ENCODE results near the gene L1TD1.
"Not testable (repeated sequence)": the region's sequence is repeated elsewhere in the genome, so short reads cannot be mapped to it uniquely, and the experiment has no call there.

The L1TD1 gene

GRCh38 chr1:62213075-62213914 is 18.6 kb downstream of the L1TD1 start:
- DNase-seq (ENCODE audit: low read depth, low spot score) = no peak
- no peak overlapping the region for H3K4me3 ChIP-seq (ENCODE audit: low read depth, low read length)
- in situ Hi-C loops (cut with HindIII; ENCODE audit: low sequenced_read_pairs) = no loop called here
- TF ChIP-seq CTCF (IDR thresholded peaks at IDR 0.05; ENCODE audit: low read depth, low read length) = no peak

DNA sequence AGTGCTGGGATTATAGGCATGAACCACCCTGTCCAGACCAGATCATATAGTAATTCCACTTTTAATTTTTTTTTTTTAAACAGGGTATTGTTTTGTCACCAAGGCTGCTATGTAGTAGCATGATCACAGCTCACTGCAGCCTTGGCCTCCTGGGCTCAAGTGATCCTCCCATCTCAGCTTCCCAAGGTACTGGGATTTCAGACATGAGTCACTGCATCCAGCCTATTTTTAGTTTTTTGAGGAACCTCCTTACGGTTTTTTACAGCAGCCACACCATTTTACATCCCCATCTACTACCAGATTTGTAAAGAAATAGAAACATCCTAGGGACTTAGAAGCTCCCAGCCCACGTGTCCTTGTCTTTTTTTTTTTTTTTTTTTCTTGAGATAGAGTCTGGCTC is 24.0 kb downstream of the L1TD1 start:
- DNase-seq (ENCODE audit: low read depth, low spot score) = no peak
- no peak overlapping the region for H3K4me3 ChIP-seq (ENCODE audit: low read depth, low read length)
- in situ Hi-C loops (cut with HindIII; ENCODE audit: low sequenced_read_pairs) = no loop called here
- no peak for TF ChIP-seq CTCF (IDR thresholded peaks at IDR 0.05; ENCODE audit: low read depth, low read length)

- in situ Hi-C loops (cut with HindIII; ENCODE audit: low sequenced_read_pairs); DNase-seq (ENCODE audit: low read depth, low spot score); H3K4me3 ChIP-seq (ENCODE audit: low read depth, low read length): not testable (repeated sequence)
These were observed 25.8 kb downstream of the L1TD1 start for GRCh38 chr1:62220456-62220855.

- no peak for DNase-seq (ENCODE audit: low read depth, low spot score)
- in situ Hi-C loops (cut with HindIII; ENCODE audit: low sequenced_read_pairs) = no loop called here
These were observed 26.5 kb downstream of the L1TD1 start for GRCh38 chr1:62221171-62221570.

GRCh38 chr1:62222321-62222720 is 27.7 kb downstream of the L1TD1 start:
- TF ChIP-seq CTCF (IDR thresholded peaks at IDR 0.05; ENCODE audit: low read depth, low read length) = no peak
- in situ Hi-C loops (cut with HindIII; ENCODE audit: low sequenced_read_pairs) = no loop called here
- no peak for DNase-seq (ENCODE audit: low read depth, low spot score)
- no peak overlapping the region for H3K4me3 ChIP-seq (ENCODE audit: low read depth, low read length)

More at GRCh38 chr1:62221171-62221570, 26.5 kb downstream of the L1TD1 start:
- TF ChIP-seq CTCF (IDR thresholded peaks at IDR 0.05; ENCODE audit: low read depth, low read length) = no peak
- H3K4me3 ChIP-seq (ENCODE audit: low read depth, low read length) = no peak overlapping the region

GRCh38 chr1:62224182-62224581 is 29.5 kb downstream of the L1TD1 start:
- no peak for DNase-seq (ENCODE audit: low read depth, low spot score)
- no peak overlapping the region for H3K4me3 ChIP-seq (ENCODE audit: low read depth, low read length)
- in situ Hi-C loops (cut with HindIII; ENCODE audit: low sequenced_read_pairs) = no loop called here
- no peak for TF ChIP-seq CTCF (IDR thresholded peaks at IDR 0.05; ENCODE audit: low read depth, low read length)

DNA sequence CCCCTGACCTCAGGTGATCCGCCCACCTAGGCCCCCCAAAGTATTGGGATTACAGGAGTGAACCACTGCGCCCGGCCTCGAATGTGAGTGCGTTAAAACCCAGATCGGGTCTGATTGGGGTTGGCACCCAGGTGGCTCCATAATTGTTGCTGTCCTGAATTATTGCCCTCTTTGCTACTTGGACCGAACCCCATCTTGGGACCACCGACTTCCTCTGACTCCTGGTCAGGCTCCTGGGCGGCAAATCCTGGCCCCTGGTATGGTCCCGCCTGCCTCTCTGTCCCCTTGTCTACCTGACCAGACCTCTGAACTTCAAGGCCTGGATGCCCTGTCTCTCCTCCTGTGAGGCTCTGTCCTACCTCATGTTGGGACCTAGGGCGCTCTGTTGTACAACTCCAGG is 32.8 kb downstream of the L1TD1 start:
- TF ChIP-seq CTCF (IDR thresholded peaks at IDR 0.05; ENCODE audit: low read depth, low read length) = no peak
- in situ Hi-C loops (cut with HindIII; ENCODE audit: low sequenced_read_pairs) = no loop called here
- DNase-seq (ENCODE audit: low read depth, low spot score) = no peak
- no peak overlapping the region for H3K4me3 ChIP-seq (ENCODE audit: low read depth, low read length)
